Right hindlimb (tissue), 1 donor: ENCODE measurements around the gene VAPB.
A peak's percentile ranks its signal among the peaks of the same experiment; 100 is the strongest.

ENCODE experiments used
- DNase-seq: peaks from one replicate; pipeline ENCODE4 v3.0.0-alpha.2; 2018

The VAPB gene

DNA sequence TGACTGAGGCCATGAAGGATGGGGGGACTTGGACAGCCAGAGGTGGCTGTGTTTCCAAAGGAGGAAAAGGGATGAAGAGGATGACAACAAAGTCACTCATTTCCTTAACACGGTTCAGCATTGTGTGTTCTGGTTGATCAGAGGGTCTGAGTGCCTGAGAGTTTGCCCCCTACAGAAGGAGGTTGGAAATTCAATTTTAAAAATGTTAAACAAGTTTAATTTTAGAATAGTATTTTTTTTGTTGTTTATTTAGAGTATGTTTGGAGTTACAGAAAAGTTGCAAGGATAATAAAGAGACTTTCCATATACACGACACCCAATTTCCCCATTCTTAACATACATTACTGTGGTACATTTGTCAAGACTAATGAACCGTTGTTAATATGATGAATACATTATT lies 10.3 kb upstream of the VAPB start:
- no peak for DNase-seq

DNA sequence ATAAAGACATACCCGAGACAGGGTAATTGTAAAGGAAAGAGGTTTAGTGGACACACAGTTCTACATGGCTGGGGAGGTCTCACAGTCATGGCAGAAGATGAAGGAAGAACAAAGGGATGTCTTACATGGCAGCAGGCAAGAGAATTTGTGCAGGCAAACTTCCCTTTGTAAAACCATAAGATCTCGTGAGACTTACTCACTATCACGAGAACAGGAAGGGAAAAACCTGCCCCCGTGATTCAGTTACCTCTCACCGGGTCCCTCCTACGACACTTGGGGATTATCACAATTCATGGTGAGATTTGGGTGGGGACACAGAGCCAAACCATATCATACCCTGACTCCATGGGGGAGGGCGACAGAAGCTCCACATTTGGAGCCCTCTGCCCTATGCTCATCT lies 7.4 kb upstream of the VAPB start:
- no peak for DNase-seq

DNA sequence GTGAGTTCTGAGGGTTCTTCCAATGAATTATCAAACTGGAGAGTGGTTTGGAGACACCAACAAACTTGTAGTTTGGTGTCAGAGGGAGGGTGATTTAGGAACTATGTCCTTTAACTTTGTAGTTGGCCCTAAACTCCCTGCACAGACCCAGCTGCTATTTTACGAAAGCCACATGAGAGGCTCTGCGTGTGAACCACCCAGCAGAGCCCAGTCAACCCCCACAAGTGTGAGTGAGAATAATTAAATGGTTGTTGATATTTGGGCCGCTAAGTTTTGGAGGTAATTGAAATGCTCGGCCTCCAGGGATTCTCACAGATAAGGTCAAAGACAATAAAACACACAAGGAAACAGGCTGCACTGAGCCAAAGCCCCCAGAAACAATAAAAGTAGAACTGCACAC lies 6.9 kb upstream of the VAPB start:
- no peak for DNase-seq

DNA sequence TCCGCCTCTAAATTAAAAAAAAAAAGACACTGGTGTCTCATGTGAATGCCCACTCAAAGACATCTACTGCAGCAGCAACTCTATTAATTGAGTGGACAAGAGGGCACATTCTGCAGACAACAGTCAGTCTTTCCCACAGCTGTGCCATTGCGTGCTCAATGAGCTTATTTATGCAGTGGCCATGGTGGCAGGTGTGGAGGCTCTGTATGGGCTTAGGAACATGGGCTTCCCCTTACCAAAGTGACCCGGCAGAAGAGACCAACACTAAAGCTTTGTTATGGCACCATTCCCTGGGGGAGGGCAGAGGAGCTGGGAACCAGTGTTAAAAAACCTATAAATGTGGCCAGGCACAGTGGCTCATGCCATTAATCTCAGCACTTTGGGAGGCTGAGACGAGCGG lies 4.2 kb upstream of the VAPB start:
- DNase-seq: peak; percentile 30

DNA sequence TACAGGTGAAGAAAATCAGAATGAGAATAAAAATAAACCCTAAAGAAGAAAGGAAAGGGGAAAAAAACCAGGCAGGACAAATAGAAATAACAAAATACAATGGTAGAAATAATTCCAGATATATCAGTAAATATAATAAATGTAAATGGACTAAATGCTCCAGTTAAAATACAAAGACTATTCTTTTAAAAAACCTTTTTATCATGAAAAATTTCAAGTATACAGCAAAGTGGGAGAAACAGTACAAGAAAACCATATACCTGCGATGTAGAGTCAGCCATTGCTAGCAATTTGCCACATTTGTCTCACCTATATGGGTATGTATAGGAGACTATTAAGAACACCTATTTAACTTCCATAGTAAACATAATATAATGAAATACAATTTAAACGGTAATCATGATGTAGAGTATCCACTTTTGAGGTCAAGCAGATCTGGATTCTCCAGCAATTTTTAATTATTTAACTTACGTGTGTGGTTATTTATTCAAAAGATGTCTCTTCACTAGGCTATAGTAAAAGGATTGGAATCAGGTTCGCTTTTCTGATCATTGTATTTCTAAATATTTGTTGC lies 914 bp upstream of the VAPB start:
- DNase-seq: no peak

DNA sequence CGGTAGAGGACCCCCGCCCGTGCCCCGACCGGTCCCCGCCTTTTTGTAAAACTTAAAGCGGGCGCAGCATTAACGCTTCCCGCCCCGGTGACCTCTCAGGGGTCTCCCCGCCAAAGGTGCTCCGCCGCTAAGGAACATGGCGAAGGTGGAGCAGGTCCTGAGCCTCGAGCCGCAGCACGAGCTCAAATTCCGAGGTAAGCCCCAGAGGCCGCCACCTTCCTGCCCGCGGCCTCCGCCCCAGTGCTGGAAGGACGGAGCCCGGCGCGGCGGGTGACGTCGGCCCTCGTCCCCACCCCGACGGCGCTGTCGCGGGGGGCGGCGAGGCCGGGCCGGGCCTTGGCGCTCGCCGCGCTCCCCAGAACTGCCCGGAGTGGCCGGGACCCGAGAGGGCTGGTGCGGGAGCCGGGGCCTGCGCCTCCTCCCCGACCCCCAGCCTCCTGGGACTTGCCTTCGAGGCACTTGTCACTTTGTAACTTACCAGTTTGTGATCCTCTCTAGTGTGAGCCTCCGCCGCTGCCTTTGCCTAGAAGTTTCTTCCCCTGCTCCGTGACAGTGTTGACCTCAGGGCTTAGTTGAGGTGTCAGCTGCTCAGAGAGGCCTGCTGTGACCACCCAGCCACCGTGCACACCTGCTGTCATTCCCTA lies 417 bp downstream of the VAPB start:
- DNase-seq: no peak

DNA sequence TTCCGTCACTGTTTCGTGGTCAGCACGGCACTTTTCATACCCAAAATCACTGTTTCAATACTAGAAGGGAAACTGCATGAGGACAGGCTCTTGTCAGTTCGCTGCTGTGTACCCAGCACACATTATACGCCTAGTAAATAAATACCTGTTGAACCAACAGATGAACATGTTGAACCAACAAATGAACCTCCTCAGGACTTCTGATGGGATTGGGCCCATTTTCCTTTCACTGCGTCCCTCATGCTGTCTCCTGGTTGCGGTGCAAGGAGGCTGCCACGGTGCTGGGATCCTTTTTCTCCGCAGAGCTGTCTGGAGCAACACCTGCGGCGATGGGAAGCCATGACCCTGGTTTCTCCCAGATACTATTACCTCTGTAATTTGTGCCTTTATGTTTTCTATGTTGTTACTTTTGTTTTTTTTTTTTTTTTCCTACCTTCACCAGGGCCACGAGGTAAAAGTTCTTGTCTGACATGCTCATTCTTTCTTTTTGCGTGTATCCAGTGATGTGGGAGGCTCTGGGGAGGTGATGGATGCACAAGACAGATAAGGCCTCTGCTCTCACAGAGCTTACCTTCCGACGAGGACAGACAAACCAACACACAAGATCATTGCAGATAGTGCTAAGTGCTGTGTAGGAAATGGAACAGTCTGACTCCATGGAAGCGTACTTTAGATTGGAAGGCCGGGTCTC lies 1.1 kb downstream of the VAPB start:
- no peak for DNase-seq

DNA sequence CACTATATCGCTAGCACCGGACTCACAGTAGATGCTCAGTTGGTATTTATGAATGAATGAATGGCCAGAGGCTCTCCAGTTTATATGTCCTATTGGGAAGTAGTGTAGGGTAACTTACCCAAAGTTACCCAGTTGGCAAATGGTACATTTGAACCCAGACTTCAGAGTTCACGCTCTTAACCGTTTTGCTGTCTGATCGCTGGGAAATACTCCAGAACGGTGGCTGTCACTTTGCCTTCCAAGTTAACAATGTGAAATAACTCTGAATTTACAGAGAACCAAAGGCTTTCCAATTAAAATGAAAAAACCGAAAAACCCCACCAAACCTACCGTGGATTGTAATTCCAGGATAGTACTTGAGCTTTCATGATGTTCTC lies 1.6 kb downstream of the VAPB start:
- DNase-seq: no peak

DNA sequence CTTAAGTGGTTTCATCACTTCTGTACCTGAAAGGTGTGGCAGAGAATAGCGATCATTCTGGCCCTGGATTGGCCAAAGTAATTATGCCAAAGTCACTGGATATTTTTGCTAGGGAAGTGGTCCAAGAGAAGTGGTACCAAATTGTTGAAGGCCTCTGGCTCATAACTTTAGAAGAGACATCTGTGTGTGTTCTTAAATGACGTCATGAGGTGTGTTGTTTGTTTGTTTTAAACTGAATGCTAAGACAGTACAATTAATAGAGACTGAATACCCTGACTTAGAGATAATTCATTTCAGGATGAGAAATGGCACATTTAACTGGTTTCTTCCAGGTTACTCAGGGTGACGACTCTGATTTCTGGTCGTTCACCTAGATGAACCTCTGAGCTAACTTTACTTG lies 3.3 kb downstream of the VAPB start:
- DNase-seq: no peak

DNA sequence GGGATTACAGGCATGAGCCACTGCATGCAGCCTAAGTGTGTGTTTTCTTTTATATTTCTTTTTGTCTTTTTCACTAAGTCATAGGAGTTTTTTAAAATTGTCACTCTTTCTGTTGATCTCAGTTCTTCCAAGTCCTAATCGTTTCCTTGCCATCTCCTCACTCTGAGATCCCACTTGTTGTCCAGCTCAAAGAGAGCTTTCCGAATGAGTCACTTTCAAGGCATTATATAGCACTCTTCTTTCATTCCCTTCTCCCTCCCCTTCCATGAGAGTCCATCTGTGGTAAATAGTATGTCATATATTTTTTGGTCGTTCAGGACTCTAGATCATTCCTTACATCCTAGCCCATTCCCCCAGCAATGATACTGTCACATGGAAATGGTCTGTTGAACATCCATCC lies 4.3 kb downstream of the VAPB start:
- DNase-seq: no peak

DNA sequence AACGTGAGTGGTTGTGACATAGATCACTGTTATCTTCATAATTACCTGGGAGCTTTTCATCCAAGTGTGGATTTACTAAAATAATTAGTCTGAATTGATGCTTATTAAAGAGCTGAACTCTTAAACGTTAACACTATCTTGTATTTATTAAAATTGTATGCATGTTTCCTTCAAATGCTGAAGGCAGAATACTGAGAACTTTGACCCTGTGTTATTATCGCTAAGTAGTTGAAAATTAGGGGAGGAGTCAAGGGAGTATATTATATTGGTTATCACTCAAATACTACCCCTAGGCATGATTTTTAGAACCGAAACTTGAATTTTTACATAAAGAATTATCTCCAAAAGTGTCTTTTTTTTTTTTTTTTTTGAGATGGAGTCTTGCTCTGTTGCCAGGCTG lies 5.8 kb downstream of the VAPB start:
- DNase-seq: no peak

DNA sequence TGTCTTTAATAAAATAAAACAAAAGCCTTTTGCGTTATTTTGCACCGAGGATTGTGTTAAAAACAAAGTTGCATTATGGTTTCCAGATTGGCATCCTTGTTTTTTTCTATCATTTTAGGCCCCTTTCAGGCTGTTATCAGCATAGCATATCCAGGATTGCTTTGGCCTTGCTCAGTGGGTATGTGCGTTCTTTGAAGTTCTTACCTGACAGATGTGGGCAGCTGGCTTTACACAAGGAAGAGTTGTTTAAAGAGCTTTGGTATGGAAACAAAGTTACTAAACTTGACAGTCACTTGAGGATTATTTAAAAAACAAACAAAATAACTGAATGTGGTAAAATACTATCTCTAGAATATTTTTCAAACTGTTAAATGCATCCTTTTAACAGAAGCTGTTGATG lies 6.6 kb downstream of the VAPB start:
- DNase-seq: no peak

DNA sequence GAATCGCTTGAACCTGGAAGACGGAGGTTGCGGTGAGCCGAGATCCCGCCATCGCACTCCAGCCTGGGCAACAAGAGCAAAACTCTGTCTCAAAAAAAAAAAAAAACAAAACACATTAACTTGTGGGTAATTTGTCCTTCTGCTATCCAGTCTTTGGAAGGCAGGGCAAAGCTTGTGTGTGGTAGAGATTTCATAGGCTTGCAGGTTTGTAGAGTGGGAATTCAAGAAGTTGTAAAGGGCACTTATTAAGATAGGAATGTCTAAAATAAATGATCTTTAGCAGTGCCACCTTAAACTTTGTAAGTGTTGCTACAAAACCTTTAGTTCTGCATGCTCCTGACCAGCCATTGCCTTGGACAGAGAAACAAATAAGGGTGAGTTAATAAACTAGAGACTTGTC lies 8.4 kb downstream of the VAPB start:
- DNase-seq: no peak

DNA sequence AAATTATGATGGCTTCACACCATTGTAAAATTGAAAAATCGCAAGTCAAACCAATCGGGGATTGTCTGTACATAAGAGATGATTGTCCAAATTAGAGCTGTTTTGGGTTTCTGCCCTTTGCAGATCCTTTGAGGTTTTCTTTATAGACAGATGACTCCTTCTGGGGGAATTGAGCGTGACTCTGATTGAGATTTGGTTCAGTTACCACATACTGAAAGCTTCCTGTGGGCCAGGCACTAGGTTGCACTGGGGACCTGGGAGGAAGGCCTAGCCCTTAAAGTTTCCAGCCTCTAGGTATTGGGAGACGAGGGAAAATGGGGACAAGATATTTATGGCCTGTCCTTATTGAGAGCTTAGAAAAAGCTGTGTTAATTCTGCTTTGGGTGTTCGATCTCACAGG lies 9.2 kb downstream of the VAPB start:
- DNase-seq: no peak

DNA sequence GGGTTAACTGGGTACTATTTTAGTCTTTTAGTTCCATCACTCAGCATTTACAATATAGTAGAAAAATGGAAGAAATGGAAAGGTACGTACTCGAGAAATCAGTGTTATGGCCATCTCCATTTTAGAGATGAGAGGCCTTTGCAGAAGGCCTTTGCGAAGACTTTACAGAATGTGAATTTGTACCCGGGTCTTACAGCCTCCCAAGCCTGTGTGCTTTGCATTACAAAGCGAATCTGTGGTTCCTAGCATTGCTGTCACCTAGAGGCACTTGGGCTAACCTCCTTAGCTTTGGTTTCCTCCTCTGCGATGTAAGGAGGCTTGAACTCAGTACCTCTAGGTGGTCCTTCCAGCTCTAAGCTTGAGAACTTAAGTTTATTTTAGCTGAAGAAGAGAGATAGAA lies 10.9 kb downstream of the VAPB start:
- DNase-seq: no peak

DNA sequence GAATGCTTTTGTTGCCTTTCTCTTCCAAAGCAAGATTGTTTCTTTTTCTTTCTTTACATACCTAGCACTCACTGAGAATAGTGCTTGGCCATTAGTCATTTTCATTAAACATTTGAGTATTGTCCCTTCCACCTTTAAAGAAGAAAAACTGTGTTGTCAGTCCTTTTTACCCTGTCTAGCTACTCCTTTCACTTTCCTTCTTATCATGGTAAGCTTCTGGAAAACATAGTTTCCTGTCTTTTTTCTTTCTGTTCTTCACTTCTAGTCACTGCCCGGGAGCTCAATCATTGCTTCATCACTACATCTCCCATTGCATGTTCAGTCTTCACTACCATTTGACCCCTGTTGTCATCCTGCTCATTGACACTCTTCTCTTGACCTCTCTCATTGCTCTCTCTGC lies 12.1 kb downstream of the VAPB start:
- no peak for DNase-seq

DNA sequence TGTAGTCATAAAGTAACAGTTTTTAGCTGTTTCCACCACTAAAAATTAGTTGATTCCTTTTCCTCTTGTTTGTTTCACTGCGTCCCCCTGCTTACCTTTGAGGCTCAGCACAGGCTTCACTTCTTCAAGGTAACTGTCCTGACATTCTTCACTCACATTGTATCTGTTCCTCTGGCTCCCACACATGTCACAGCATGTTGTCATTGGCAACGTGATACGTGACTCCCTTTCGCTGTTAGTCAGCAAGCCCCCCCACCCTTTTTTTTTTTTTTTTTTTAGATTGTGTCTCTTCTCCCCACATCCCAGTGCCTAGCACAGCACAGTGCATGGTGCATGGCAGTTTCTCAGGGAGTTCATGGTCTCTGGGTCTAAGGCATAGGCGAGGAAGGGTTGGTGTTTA lies 13.3 kb downstream of the VAPB start:
- DNase-seq: no peak

DNA sequence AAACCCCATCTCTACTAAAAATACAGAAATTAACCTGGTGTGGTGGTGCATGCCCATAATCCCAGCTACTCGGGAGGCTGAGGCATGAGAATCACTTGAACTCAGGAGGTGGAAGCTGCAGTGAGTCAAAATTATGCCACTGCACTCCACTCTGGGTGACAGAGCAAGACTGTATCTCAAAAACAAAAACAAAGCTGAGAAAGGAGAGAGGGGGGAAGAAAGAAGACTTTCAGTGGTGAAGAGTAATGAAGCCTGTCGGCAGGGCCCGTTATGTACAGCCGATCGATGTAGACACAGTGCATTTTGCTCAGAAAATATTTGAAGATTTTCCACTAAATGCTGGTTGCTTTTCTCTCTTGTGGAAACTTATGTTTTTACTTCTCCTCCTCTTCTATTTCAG lies 13.8 kb downstream of the VAPB start:
- DNase-seq: no peak

DNA sequence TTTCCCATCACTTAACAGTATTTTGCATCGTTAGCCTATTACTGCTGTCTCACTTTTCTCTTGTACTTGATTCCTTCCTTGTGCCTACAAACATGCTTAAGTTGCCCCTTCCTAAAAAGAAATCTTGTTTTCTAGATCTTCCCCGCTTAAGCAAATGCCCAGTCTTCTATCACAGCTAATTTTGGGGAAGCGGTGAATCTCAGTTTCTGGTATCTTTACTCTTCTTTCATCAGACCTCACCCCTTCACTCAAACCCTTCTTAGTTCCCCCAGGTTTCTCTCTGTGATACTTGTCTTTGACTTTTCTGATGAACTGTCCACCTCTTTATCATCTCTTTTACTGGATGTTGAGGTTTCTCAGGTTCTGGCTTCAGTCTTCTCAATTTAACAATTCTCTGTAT lies 14.2 kb downstream of the VAPB start:
- no peak for DNase-seq

DNA sequence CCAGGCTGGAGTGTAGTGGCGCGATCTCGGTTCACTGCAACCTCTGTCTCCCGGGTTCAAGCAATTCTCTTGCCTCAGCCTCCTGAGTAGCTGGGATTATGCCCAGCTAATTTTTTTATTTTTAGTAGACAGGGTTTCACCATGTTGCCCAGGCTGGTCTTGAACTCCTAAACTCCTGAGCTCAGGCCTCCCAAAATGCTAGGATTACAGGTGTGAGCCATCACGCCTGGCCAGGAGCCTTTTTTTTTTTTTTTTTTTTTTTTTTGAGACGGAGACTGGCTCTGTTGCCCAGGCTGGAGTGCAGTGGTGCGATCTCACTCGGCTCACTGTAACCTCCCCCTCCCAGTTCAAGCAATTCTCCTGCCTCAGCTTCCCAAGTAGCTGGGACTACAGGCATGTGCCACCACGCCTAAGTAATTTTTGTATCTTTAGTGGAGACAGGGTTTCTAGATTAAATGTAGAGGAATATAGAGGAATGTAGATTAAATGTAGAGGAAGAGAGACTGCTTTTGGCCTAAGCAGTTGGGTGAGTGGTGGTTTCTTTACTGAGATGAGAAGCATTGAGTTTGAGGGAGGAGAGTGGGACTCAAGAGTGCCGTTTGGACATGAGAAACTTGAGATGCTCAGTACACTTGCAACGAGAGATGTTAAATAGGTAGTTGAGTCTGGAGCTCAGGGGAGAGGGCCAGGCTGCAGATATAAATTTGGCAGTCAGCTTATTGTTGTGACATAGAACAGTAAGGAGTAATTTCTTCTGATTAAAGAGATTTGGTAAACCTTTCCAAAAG lies 16.7 kb downstream of the VAPB start:
- DNase-seq: no peak

DNA sequence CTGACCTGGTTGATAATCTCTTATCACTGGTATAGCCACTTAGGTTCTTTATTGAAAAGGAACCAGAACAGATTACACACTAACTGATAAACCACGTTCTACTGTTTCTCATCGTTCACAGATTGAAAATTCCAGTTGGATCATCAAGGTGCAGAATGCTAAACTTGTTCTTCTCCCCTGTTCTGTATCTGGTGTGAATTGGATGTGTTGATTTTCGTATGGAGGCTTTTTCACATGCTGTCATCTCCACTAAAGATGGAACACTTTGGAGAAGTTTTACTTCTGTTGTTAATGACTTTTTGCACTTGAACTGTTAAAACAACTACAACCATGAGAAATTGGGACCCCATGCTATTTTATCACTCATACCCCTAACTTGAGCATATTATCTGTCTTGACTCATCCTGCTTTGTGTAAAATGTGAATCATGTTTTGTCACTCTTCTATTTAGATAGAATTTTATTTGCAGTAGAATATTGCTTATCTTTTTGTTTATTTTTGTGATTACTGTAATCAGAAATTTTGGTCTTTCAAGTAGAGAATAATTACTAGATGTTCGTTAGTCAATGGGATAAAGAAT lies 17.5 kb downstream of the VAPB start:
- no peak for DNase-seq

DNA sequence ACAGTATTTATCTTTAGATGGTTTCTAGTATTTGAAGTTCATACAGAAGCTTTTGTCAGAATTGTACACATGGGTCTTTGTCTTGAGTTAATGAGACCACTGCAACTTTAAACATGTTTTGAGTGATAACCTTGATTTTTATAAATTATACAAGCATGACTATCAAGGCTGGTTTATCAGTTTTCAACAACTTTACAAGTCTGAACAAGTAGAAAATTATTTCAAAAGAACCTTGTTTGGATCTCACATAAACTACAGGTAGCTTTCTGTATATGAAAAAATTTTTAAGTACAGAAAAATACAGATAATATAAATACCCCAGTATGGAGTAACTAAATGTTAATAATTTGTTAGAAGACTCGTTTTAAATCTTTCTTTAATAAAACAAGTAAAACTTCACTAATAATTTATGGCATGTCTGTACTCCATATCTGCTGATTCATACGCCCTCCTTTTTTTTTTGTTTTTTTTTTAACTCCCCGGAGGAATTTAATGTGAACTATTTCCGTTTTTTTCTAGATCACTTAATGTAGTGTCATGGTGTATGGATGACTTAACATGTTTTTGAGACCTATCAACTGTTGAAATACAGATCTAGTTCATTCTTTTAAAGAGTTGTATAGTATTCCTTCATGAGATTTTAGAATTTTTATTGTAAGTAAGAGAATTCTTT lies 18.3 kb downstream of the VAPB start:
- no peak for DNase-seq

DNA sequence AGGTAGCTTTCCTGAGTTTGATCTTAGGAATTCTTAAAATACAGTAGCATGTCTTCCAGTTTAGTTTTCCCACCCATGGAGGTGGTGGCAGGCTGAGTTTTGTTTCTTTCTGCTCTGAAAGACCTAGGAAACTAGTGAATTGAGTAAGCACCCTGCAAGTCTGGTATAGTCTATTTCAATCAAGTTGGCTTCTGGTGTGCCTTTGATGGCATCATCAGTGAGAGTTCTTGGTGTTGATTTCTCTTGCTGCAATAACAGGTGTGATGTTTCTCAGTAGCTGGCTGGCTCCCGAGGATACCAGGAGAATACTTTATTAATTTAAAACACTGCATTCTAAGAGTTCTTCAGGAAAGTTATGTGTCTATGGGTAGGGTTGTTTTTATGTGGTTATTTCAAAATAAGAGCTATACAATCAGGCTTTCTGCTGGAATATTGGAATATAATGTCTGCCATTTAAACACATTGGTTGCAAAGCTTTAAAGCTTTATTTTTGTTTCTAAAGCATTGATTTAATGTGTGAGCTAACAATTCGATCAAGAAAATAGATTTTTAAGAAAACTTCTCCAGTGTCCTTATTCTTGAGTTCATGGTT lies 19.0 kb downstream of the VAPB start:
- no peak for DNase-seq
